Stimulated activated CD4-positive, alpha-beta T cell treated with anti-CD3 and anti-CD28 coated beads, Interleukin-12 subunit alpha, Interleukin-12 subunit beta, amount 100 ng/mL, for 4 hours (primary cell): ENCODE results near the gene TNNI3K.
A peak's percentile ranks its signal among the peaks of the same experiment; 100 is the strongest.
"Not testable (repeated sequence)": the region's sequence is repeated elsewhere in the genome, so short reads cannot be mapped to it uniquely, and the experiment has no call there.

Experiments
- DNase-seq: peaks from one replicate; pipeline ENCODE4 v3.0.0-alpha.2; 2020

Gene TNNI3K

DNA sequence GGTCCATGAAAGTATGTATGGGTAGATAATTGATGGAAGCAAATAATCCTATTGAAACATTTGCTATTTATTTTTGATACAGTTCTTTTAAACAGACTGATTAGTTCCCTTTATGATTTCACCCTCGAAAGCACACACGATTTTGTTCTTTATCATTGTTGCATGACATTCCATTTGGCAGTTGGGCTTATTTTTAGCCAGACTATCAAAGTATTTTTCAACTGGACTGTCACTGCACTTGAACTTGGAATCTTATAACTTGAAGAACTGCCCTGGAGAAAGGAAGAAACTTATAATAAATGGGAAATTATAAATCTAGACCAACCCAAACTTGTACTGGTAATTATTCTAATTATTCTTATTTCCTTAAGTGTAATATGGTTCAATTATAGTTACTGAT is at the start of gene TNNI3K:
TNNI3K (plus strand) TSS at position 235 of the 400 bp plus-strand sequence; CDS start at position 300, 65 bp downstream.
- DNase-seq = no peak

DNA sequence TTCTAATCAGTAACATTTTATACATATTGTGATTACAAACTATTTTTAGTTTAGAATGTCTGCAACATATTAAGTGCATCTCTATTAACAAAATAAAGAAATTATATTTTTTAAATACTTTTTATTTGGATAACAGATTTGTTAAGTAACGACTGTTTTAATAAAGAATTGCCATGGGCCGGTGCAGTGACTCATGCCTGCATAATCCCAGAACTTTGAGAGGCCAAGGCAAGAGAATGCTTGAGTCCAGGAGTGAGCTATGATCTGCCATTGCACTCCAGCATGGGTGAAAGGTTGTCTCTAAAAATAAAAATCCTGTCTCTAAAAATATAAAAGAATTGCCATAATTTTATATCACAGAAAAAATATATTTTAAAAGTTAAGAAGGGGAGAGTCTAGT is 41.3 kb upstream of the TNNI3K start:
- DNase-seq = no peak

DNA sequence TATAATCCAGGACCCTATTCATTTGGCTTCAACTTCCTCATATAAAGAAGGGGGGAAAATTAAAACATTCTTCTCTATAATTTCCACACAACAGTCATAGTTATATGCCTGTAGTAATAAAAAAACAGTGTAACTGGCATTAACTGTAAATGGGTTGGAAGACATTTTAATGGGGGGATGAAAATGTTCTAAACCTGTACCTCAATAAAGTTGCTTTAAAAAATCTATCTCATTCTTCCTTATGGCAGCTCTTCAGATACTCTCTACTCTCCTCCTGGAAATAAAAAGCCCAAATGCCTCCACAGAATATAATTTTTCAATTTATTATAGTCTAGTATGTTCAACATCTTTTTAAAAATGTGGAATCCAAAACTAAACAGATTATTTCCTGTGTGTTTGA is 39.8 kb upstream of the TNNI3K start:
- DNase-seq = no peak

GRCh38 chr1:74197255-74197654 is 37.9 kb upstream of the TNNI3K start:
- no peak for DNase-seq

GRCh38 chr1:74197657-74198552 is 37.3 kb upstream of the TNNI3K start, which contains the start of the genes FPGT and LRRIQ3:
TSS of gene FPGT (plus strand) at chr1:74198242. CDS start at chr1:74198279, 37 bp downstream.
TSS of gene LRRIQ3 (minus strand) at chr1:74198176. CDS start at chr1:74183684, 14,492 bp downstream.
- peak; percentile 97 for DNase-seq

DNA sequence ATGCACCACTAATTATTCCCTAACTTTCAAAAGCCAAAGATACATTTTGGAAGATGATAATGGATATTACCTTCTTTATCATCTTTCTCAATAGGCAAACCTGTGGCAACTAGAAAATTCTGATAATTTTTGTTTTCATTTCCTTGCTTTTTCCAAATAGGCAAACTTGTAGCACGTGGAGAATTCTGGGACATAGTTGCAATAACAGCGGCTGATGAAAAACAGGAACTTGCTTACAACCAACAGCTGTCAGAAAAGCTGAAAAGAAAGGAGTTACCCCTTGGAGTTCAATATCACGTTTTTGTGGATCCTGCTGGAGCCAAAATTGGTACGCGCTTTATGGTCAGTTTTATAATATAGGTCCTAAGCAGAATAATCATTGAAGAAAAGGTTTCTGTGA is 35.7 kb upstream of the TNNI3K start:
- DNase-seq = no peak

GRCh38 chr1:74205266-74205665 is 29.9 kb upstream of the TNNI3K start:
- DNase-seq = no peak

GRCh38 chr1:74215229-74215628 is 20.0 kb upstream of the TNNI3K start:
- DNase-seq = no peak

GRCh38 chr1:74222701-74223100 is 12.5 kb upstream of the TNNI3K start:
- no peak for DNase-seq

- DNase-seq = no peak
These were observed 11.7 kb upstream of the TNNI3K start for GRCh38 chr1:74223453-74223852.

DNA sequence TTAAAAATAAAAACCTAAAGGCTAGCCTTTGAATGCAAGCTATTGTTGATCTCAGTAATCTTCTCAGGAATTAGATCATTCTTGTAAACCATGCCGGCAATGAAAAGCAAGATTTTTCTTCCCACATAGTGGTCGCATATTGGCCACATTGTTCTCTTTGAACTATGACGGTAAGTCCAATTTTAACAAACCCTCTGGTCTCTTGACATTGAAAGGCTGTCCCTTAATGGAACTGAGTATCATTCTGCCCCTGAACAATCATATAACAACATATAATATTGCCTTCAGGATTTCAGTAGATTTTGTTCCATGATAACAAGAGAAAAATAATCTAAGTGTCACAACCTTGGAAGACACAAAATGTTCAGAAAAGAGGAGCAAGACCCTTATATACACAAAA is 1.3 kb downstream of the TNNI3K start:
- DNase-seq = no peak

DNA sequence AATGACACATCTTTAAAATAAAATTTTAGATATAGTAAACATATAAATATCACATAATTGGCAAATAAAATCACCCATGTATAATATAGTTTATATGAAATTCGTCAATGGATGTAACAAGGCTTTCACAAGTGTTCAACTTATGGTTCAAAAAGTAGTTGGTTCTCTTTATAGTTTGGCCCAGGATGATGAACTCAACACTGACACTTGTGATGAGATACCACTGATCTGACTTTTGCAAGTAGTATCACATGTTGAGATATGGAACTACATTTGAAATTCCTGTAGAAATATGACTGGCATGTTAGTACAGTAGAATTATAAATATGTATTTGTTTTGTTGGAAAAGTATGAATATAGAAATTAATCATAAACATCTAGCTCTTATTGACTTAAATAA is 1.8 kb downstream of the TNNI3K start:
- no peak for DNase-seq

GRCh38 chr1:74237787-74238186 is 2.6 kb downstream of the TNNI3K start:
- no peak for DNase-seq

GRCh38 chr1:74245168-74245772 is 10.1 kb downstream of the TNNI3K start:
- no peak for DNase-seq

GRCh38 chr1:74246315-74246714 is 11.1 kb downstream of the TNNI3K start:
- DNase-seq = no peak

GRCh38 chr1:74247881-74248528 is 12.8 kb downstream of the TNNI3K start:
- DNase-seq = no peak

DNA sequence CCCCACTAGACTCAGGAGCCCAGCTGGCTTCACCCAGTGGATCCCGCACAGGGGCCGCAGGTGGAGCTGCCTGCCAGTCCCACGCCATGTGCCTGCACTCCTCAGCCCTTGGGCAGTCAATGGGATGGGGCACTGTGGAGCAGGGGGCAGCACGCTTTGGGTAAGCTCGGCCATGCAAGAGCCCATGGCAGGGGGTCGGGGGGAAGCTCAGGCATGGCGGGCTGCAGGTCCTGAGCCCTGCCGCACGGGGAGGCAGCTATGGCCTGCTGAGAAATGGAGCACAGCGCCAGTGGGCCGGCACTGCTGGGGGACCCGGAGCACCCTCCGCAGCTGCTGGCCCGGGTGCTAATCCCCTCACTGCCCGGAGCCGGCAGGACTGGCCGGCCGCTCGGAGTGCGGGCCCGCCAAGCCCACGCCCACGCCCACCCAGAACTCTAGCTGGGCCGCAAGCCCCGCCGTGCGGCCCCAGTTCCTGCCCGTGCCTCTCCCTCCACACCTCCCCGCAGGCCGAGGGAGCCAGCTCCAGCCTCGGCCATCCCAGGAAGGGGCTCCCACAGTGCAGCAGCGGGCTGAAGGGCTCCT is 18.1 kb downstream of the TNNI3K start:
- not testable (repeated sequence) for DNase-seq

DNA sequence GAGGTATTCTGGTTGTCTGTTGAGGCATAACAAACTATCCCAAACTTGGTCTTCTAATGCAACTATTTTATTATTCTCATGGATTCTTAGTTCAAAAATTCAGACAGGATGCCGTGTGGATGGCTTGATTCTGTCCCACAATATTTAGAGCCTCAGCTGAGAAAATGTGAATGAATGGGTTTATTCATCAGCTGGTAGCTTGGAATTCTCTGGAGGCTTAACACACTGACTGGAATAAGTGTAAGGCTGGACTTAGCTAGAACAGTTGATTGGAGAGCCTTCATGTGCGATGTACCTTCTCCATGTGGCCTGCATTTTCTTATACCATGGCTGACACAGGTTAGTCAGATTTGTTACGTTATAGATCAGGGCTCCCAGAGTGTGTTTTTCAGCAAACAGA is 30.8 kb downstream of the TNNI3K start:
- DNase-seq = no peak

GRCh38 chr1:74271503-74271902 is 36.3 kb downstream of the TNNI3K start:
- no peak for DNase-seq

GRCh38 chr1:74280642-74281396 is 45.6 kb downstream of the TNNI3K start:
- DNase-seq = no peak

- DNase-seq = no peak
These were observed 51.2 kb downstream of the TNNI3K start for GRCh38 chr1:74286414-74286813.

- DNase-seq = no peak
These were observed 79.3 kb downstream of the TNNI3K start for GRCh38 chr1:74314438-74314837.

- no peak for DNase-seq
These were observed 81.1 kb downstream of the TNNI3K start for GRCh38 chr1:74316302-74316701.
